ENCODE results near the gene ZC3H13. TPM values are rescaled to one million over a fixed set of nuclear protein-coding genes. Genes with fewer than 3 reads are reported as not detected.

ZC3H13 gene
- total and polyA plus RNA-seq, 2 of the 8 experiments (the other 6 are each of a cell fraction or from before 2014, with no cell fraction given), result 5.1 to 57.8 TPM

DNA sequence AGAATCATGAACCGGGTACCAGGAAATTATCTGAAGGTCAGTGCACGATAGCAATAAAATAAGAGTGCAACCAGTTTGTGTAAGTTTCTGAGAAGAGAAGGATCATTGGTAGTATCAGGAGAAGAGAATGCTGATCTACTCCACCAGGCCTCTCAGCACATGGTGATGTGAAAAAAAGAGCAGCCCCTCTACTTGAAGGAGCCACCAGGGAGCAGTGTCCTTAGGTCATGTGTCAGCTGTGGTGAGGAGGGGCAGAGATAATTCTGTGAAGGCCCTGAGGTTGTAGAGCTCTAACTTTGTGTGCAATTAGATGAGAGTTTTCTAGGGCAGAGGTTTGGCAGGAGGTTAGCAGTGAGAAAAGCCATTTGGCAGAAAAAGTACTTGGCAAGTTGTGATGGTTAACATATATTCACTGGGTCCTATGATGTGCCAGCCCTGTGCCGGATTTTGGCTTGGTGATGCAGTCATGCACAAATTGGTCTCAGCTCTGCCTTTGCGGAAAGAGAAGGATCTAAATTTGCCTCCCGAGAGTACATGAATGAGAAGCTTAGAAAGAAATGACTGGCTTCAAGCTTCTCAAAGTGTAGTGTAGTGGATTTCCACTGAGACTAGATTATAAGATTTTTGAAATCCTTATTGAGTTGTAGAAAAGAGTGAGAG is 19.2 kb upstream of the ZC3H13 start:
- Histone ChIP-seq H3K23ac (ENCODE audit: insufficient read length) (no peak overlapping the region), H3K9me3 (ENCODE audit: insufficient read depth in 2 of 2, low read depth in 1 of 2, low read length in 1 of 2) (peaks cover 3 to 4% of the 10 kb centered on the region in 2 experiments; a peak in 1 of 4 replicates), H3K56ac (replicated peaks; ENCODE audit: insufficient read length, low read depth, low read length) (no peak overlapping the region), H3K27ac (ENCODE audit: low read depth, low read length) (no peak overlapping the region), H3K4ac (replicated peaks; ENCODE audit: insufficient read length, low read depth, low read length) (no peak overlapping the region), H4K91ac (replicated peaks; ENCODE audit: insufficient read length, low read length) (no peak overlapping the region), H3K4me2 (ENCODE audit: insufficient read depth in 1 of 2, low read depth in 2 of 2, low read length in 2 of 2) (no peak overlapping the region), H3K23me2 (ENCODE audit: low read depth, low read length) (no peaks in the 10 kb centered on the region), H3K79me2 (ENCODE audit: control insufficient read depth in 1 of 2, insufficient read depth in 2 of 2, low read length in 2 of 2) (no peaks in the 10 kb centered on the region), H3K18ac (ENCODE audit: extremely low read depth, low read length) (no peak overlapping the region), H2BK15ac (ENCODE audit: low read length) (no peak overlapping the region), H4K5ac (ENCODE audit: insufficient read length, low read depth, low read length) (no peak overlapping the region), H3K9ac (replicated peaks in 1 of 4; ENCODE audit: extremely low read depth in 1 of 4, low read depth in 3 of 4, low read length in 3 of 4) (no peak overlapping the region), H3K27me3 (replicated peaks in 1 of 4; ENCODE audit: control insufficient read depth in 3 of 4, extremely low read depth in 1 of 4, insufficient read depth in 3 of 4, low read length in 3 of 4) (no peaks in the 10 kb centered on the region), H3K14ac (ENCODE audit: insufficient read length) (no peak overlapping the region), H2BK12ac (ENCODE audit: low read depth, low read length) (no peak overlapping the region), H3K4me3 (ENCODE audit: extremely low read depth in 1 of 4, insufficient read depth in 2 of 4, low read depth in 3 of 4, low read length in 4 of 4) (no peak overlapping the region), H3K79me1 (ENCODE audit: low read depth, low read length) (no peaks in the 10 kb centered on the region), H2AFZ (ENCODE audit: low read length) (peak overlapping the region; percentile 63; the same call in 1 of the 2 replicates), H2BK5ac (ENCODE audit: low read depth, low read length) (no peak overlapping the region), H4K8ac (ENCODE audit: extremely low read depth, insufficient read depth, low read length) (no peak overlapping the region), H2BK20ac (ENCODE audit: low read length) (no peak overlapping the region), H3K36me3 (ENCODE audit: control insufficient read depth in 2 of 4, insufficient read depth in 4 of 4, low read length in 3 of 4) (no peaks in the 10 kb centered on the region), H4K20me1 (replicated peaks in 1 of 2; ENCODE audit: control insufficient read depth in 1 of 2, insufficient read depth in 2 of 2, low read length in 2 of 2) (no peaks in the 10 kb centered on the region), H2BK120ac (replicated peaks; ENCODE audit: low read depth, low read length) (no peak overlapping the region), H3K4me1 (replicated peaks in 1 of 4; ENCODE audit: control insufficient read depth in 3 of 4, insufficient read depth in 4 of 4, low read length in 3 of 4) (no peaks in the 10 kb centered on the region), H2AK5ac (ENCODE audit: low read depth, low read length) (no peak overlapping the region)
- no peak for FAIRE-seq
- CTCF ChIA-PET (ENCODE audit: partially characterized antibody), result interaction anchor here (0.7 to 1.6 kb wide), 9 partner anchors 9 to 55 kb away, joined by 3 to 13 read pairs (median 3); no protein-coding TSS in a partner anchor
- WGBS, 2 experiments (ENCODE audit: extremely low coverage in 1 of 2, insufficient coverage in 1 of 2, insufficient read length in 1 of 2, insufficient replicate concordance in 2 of 2, low coverage in 1 of 2, low lambda C conversion rate in 2 of 2, missing lambda C conversion rate in 1 of 2), result 91% methylated on average over 5 of the region's 5 CpGs; no CpG with 5 or more reads in 1 of the 2 experiments
- POLR2A ChIA-PET (ENCODE audit: partially characterized antibody), result no interaction called here
- TF ChIP-seq MAX (IDR thresholded peaks at IDR 0.05) (peak; percentile 64; the same call in 1 of the 2 replicates), ATF3 (IDR thresholded peaks at IDR 0.05; ENCODE audit: insufficient read depth, low read depth, low read length) (0 out of 2 replicates have a peak, but pooled peaks have one; percentile 4), RFX5 (IDR thresholded peaks at IDR 0.05; ENCODE audit: borderline replicate concordance, low read depth, low read length) (no peak), E2F6 (IDR thresholded peaks at IDR 0.05) (peak; percentile 19; the same call in 1 of the 2 replicates), CHD2 (IDR thresholded peaks at IDR 0.05; ENCODE audit: low read length) (no peak), RAD21 (IDR thresholded peaks at IDR 0.05 in 1 of 2, conservative IDR thresholded peaks at IDR 0.05 in 1 of 2; ENCODE audit: low read depth in 2 of 2, low read length in 2 of 2) (peak in 1 of 2 experiments; percentile 43; a peak in 2 of 4 replicates), CTCF (IDR thresholded peaks at IDR 0.05; ENCODE audit: control extremely low read depth in 1 of 3, insufficient read depth in 1 of 3, low read depth in 1 of 3, low read length in 3 of 3) (peak; percentile 31 to 56 (median 45))
- no peak for DNase-seq (ENCODE audit: low read depth in 1 of 2, low spot score in 2 of 2)

Measured in H1 (cell line).